Hepatocyte (in vitro differentiated cells): ENCODE measurements around the gene ZGPAT. TPM values are rescaled to one million over a fixed set of nuclear protein-coding genes. Genes with fewer than 3 reads are reported as not detected.
"Not testable (repeated sequence)": the region's sequence is repeated elsewhere in the genome, so short reads cannot be mapped to it uniquely, and the experiment has no call there.

Experiments used
- DNase-seq: peaks from one replicate; pipeline ENCODE4 v3.0.0-alpha.2; 2016; ENCODE audit warnings: low spot score
- H2AFZ ChIP-seq: fragments of 200-600 bp; sonication (generic); 2 replicates; pipeline ENCODE4 v1.6.0; 2016; ENCODE audit warnings: antibody characterized with exemption, mild to moderate bottlenecking
- H3K27ac ChIP-seq: fragments of 200-600 bp; sonication (generic); 2 replicates; pipeline ENCODE4 v1.5.1; 2016; ENCODE audit warnings: mild to moderate bottlenecking
- H3K27me3 ChIP-seq: fragments of 200-600 bp; sonication (generic); 2 replicates; pipeline ENCODE4 v1.6.1; 2016
- H3K36me3 ChIP-seq: fragments of 200-600 bp; sonication (generic); replicated peaks from 2 replicates; pipeline ENCODE4 v1.5.1; 2016; ENCODE audit warnings: low read depth; ENCODE audit not compliant: insufficient read depth
- H3K4me1 ChIP-seq: fragments of 200-600 bp; sonication (generic); 2 replicates; pipeline ENCODE4 v1.5.1; 2016; ENCODE audit warnings: mild to moderate bottlenecking, moderate library complexity; ENCODE audit not compliant: insufficient read depth
- H3K4me2 ChIP-seq: fragments of 200-600 bp; sonication (generic); 2 replicates; pipeline ENCODE4 v1.6.0; 2016
- H3K4me3 ChIP-seq: fragments of 200-600 bp; sonication (generic); 2 replicates; pipeline ENCODE4 v1.5.1; 2016; ENCODE audit warnings: mild to moderate bottlenecking
- H3K79me2 ChIP-seq: fragments of 200-600 bp; sonication (generic); 2 replicates; pipeline ENCODE4 v1.6.0; 2017; ENCODE audit warnings: mild to moderate bottlenecking
- H3K9me2 ChIP-seq: fragments of 200-600 bp; sonication (generic); replicated peaks from 2 replicates; pipeline ENCODE4 v1.6.0; 2017; ENCODE audit warnings: mild to moderate bottlenecking; ENCODE audit not compliant: insufficient read depth
- H3K9me3 ChIP-seq: fragments of 200-600 bp; sonication (generic); 2 replicates; pipeline ENCODE4 v1.5.1; 2016; ENCODE audit warnings: low read depth, mild to moderate bottlenecking
- H4K20me1 ChIP-seq: fragments of 200-600 bp; sonication (generic); 2 replicates; pipeline ENCODE4 v1.6.0; 2016; ENCODE audit warnings: mild to moderate bottlenecking; ENCODE audit not compliant: insufficient read depth, poor library complexity, severe bottlenecking
- CTCF ChIP-seq: fragments of 200-600 bp; sonication (generic); IDR thresholded peaks from 2 replicates; pipeline ENCODE4 v1.5.1; 2016; ENCODE audit warnings: antibody characterized with exemption, mild to moderate bottlenecking; ENCODE audit not compliant: poor library complexity
- EZH2 ChIP-seq: fragments of 200-600 bp; sonication (generic); IDR thresholded peaks from 2 replicates; pipeline ENCODE4 v1.6.1; 2016; ENCODE audit warnings: antibody characterized with exemption, mild to moderate bottlenecking, borderline replicate concordance
- EZH2phosphoT487 ChIP-seq: fragments of 200-600 bp; sonication (generic); IDR thresholded peaks from one replicate; pipeline ENCODE4 v1.6.1; 2018; ENCODE audit warnings: antibody characterized with exemption, mild to moderate bottlenecking, low read depth, moderate library complexity; ENCODE audit not compliant: unreplicated experiment, severe bottlenecking
- WGBS: methylation state at CpG from one replicate; pipeline ENCODE4 v1.1.6; 2016; ENCODE audit warnings: low lambda C conversion rate; ENCODE audit errors: missing lambda C conversion rate; 5-methylcytosine and 5-hydroxymethylcytosine counted together
- polyA plus RNA-seq: library from polyadenylated mRNA; unstranded; fragments of >200 nt; fragmentation: Nextera tagmentation; extraction: Ambion mirVana; gene quantifications from 2 replicates; pipeline ENCODE4 v1.2.1, GENCODE V29; 2016
- total RNA-seq: library from RNA; depleted of rRNA; stranded (reverse); fragments of >200 nt; gene quantifications from 2 replicates; pipeline ENCODE4 v1.2.3, GENCODE V29; 2014

Gene ZGPAT
- total and polyA plus RNA-seq, 2 experiments from 2014 or later = 18.6 to 41.7 TPM

- H3K27me3 ChIP-seq = no peaks in the 10 kb centered on the region
- H3K9me3 ChIP-seq = no peaks in the 10 kb centered on the region
- H2AFZ ChIP-seq = no peak overlapping the region
- peaks cover 4% of the 10 kb centered on the region for H3K4me1 ChIP-seq
- H3K36me3 ChIP-seq = no peaks in the 10 kb centered on the region
- no peak overlapping the region for H3K27ac ChIP-seq
- H3K79me2 ChIP-seq = no peaks in the 10 kb centered on the region
- H3K9me2 ChIP-seq = no peaks in the 10 kb centered on the region
- no peak for TF ChIP-seq EZH2
- TF ChIP-seq CTCF = no peak
- TF ChIP-seq EZH2phosphoT487 = no peak
- WGBS = 94% methylated on average over 28 of the region's 33 CpGs
- no peaks in the 10 kb centered on the region for H4K20me1 ChIP-seq
- H3K4me2 ChIP-seq = no peak overlapping the region
- DNase-seq = no peak
- H3K4me3 ChIP-seq = no peak overlapping the region
Observed at GRCh38 chr20:63773571-63774241, 65.9 kb downstream of the ZGPAT start.

DNA sequence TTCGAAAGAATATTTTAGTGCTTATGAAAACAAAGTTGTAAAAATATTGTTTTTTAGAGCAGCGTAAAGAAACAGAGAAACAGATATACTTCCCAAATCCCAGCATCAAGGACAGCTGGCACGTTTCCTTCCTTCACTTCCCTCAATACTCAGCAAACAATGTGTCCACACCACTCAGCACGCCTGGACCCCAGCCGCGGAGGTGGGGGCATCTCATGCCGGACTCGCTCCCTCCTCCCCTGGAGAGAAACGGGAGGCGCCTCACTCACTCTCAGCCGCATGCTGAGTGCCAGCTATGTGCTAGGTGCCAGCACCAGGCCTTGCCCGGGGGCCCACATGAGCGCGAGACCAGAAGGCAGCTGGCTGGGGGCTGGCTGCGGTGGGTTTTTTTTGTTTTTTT lies 66.5 kb downstream of the ZGPAT start:
- no peaks in the 10 kb centered on the region for H3K79me2 ChIP-seq
- no peak for DNase-seq
- H3K27me3 ChIP-seq = no peaks in the 10 kb centered on the region
- no peaks in the 10 kb centered on the region for H3K36me3 ChIP-seq
- no peak overlapping the region for H2AFZ ChIP-seq
- no peak overlapping the region for H3K4me3 ChIP-seq
- no peak overlapping the region for H3K4me2 ChIP-seq
- 95% methylated on average over 15 of the region's 15 CpGs for WGBS
- H3K4me1 ChIP-seq = peaks cover 4% of the 10 kb centered on the region
- no peaks in the 10 kb centered on the region for H3K9me2 ChIP-seq
- no peak for TF ChIP-seq EZH2
- no peak for TF ChIP-seq CTCF
- no peak for TF ChIP-seq EZH2phosphoT487
- H4K20me1 ChIP-seq = no peaks in the 10 kb centered on the region
- H3K9me3 ChIP-seq = no peaks in the 10 kb centered on the region
- H3K27ac ChIP-seq = no peak overlapping the region

DNA sequence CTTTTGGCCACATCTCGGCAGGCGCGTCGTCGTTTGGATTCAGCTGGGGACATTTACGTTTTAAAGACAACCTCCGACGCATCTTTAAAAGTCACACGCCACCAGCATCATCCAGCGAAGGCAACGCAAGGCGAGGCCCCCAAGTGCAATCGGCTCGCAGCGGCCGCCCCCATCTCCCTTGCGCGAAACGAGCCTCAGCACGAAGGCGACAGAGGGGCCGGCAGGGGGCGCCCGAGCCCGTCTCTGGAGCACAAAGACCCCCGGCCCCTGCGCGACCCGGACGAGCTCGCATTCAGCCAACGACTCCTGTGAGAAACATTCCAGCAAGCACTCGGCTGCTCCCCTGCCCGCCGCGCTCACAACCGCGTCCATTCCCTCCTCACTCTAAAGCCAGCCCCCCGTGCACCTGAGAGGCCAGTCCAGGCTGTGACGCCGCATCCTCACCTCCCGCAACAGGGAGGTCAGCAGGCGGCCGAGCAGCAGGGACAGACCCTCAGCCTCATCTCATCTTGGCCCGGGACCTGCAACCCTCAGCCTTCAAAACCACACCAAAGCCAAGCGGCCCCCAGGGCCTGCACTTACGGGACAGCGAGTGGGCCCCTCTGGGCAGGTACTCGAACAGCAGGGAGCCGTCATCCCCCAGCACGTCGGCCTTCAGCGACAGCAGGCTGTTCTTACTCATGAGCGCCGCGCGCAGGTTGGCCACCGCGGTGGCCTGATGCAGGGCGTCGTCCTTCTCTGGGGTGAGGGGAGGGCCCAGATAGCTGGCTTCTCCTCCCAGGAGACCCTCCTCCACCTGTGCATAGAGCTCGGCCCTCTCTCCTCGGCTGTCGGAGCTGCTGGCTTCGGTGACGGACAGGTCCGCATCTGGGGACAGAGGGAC lies 67.5 kb downstream of the ZGPAT start:
- H3K9me2 ChIP-seq = no peaks in the 10 kb centered on the region
- H3K4me2 ChIP-seq = peak overlapping the region; percentile 82
- WGBS = 24% methylated on average over 65 of the region's 67 CpGs
- H3K36me3 ChIP-seq = no peaks in the 10 kb centered on the region
- no peak for TF ChIP-seq EZH2phosphoT487
- TF ChIP-seq CTCF = peak; percentile 91
- no peak for TF ChIP-seq EZH2
- no peak overlapping the region for H3K27ac ChIP-seq
- H3K4me1 ChIP-seq = peaks cover 4% of the 10 kb centered on the region
- no peaks in the 10 kb centered on the region for H3K27me3 ChIP-seq
- H3K4me3 ChIP-seq = peak overlapping the region; percentile 16
- H2AFZ ChIP-seq = peak overlapping the region; percentile 74
- DNase-seq = peak; percentile 85
- no peaks in the 10 kb centered on the region for H3K9me3 ChIP-seq
- H4K20me1 ChIP-seq = no peaks in the 10 kb centered on the region
- no peaks in the 10 kb centered on the region for H3K79me2 ChIP-seq

GRCh38 chr20:63776875-63777274 lies 69.0 kb downstream of the ZGPAT start:
- 91% methylated on average over 17 of the region's 23 CpGs for WGBS
- not testable (repeated sequence) for DNase-seq, H3K9me3 ChIP-seq

More at GRCh38 chr20:63776875-63777274, 69.0 kb downstream of the ZGPAT start:
- not testable (repeated sequence) for H3K27me3 ChIP-seq, H3K27ac ChIP-seq, H3K79me2 ChIP-seq, H3K4me2 ChIP-seq, H2AFZ ChIP-seq, H3K4me1 ChIP-seq, H3K4me3 ChIP-seq, H3K9me2 ChIP-seq, H4K20me1 ChIP-seq, H3K36me3 ChIP-seq
